ENCODE results near the gene FTSJ1. TPM values are rescaled to one million over a fixed set of nuclear protein-coding genes. Genes with fewer than 3 reads are reported as not detected.

Gene FTSJ1
- total RNA-seq, 1 experiment from 2014 or later: 53.9 TPM

DNA sequence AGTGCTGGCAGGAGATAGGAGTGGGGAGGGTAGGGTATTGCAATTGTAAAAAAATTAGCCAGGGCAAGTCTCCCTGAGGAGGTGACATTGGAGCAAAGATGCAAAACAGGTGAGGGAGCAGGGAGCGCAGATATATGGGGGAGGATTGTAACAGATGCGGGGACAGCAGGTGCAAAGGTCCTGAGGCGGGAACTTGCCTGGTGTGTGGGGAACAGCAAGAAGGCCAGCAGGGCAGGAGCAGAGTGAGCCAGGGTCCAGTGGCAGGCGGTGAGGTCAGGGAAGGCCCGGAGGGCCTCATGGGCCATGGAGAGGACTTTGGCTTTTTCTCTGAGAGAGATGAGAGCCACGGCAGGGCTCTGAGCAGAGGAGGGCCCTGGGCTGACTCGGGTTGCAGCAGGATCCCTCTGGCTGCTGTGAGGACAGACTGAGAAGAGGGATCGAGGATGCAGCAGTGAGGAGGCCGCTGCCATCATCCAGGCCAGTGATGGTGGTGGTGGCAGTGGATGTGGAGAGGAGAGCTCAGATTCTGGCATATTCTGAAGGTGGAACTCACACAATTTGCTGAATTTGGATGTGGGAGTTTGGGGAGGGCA, 39.0 kb downstream of the FTSJ1 start:
- H3K27ac Mint-ChIP-seq: no peak overlapping the region
- ChIA-PET CTCF (no interaction called here), POLR2A (no interaction called here)
- DNase-seq (ENCODE audit: low spot score): no peak
- H3K36me3 Mint-ChIP-seq: peaks cover 3% of the 10 kb centered on the region; the same call in 1 of the 2 replicates
- H3K27me3 Mint-ChIP-seq (ENCODE audit: low read depth): no peaks in the 10 kb centered on the region; the same call in 1 of the 2 replicates
- no peak for TF ChIP-seq ZNF121 (CRISPR knock-in tag; IDR thresholded peaks at IDR 0.05)
- no peak for TF ChIP-seq CBFB (CRISPR knock-in tag; IDR thresholded peaks at IDR 0.05; ENCODE audit: low read depth)
- TF ChIP-seq, protein P1, sequence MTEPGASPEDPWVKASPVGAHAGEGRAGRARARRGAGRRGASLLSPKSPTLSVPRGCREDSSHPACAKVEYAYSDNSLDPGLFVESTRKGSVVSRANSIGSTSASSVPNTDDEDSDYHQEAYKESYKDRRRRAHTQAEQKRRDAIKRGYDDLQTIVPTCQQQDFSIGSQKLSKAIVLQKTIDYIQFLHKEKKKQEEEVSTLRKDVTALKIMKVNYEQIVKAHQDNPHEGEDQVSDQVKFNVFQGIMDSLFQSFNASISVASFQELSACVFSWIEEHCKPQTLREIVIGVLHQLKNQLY (CRISPR knock-in tag; IDR thresholded peaks at IDR 0.05): no peak
- TF ChIP-seq SMAD4 (CRISPR knock-in tag; IDR thresholded peaks at IDR 0.05): no peak
- no peak for TF ChIP-seq HMGXB4 (CRISPR knock-in tag; IDR thresholded peaks at IDR 0.05)
- TF ChIP-seq, protein P2, sequence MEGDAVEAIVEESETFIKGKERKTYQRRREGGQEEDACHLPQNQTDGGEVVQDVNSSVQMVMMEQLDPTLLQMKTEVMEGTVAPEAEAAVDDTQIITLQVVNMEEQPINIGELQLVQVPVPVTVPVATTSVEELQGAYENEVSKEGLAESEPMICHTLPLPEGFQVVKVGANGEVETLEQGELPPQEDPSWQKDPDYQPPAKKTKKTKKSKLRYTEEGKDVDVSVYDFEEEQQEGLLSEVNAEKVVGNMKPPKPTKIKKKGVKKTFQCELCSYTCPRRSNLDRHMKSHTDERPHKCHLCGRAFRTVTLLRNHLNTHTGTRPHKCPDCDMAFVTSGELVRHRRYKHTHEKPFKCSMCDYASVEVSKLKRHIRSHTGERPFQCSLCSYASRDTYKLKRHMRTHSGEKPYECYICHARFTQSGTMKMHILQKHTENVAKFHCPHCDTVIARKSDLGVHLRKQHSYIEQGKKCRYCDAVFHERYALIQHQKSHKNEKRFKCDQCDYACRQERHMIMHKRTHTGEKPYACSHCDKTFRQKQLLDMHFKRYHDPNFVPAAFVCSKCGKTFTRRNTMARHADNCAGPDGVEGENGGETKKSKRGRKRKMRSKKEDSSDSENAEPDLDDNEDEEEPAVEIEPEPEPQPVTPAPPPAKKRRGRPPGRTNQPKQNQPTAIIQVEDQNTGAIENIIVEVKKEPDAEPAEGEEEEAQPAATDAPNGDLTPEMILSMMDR (IDR thresholded peaks at IDR 0.05): no peak
- TF ChIP-seq OVOL2 (CRISPR knock-in tag; IDR thresholded peaks at IDR 0.05; ENCODE audit: borderline replicate concordance): no peak
- no peak for TF ChIP-seq ZSCAN18 (CRISPR knock-in tag; IDR thresholded peaks at IDR 0.05)
- TF ChIP-seq SOX15 (CRISPR knock-in tag; IDR thresholded peaks at IDR 0.05): no peak
- ATAC-seq: no peak
- H3K4me1 Mint-ChIP-seq: no peaks in the 10 kb centered on the region; the same call in 1 of the 2 replicates
- H3K4me3 Mint-ChIP-seq: no peak overlapping the region
- H3K9me3 Mint-ChIP-seq: no peaks in the 10 kb centered on the region

DNA sequence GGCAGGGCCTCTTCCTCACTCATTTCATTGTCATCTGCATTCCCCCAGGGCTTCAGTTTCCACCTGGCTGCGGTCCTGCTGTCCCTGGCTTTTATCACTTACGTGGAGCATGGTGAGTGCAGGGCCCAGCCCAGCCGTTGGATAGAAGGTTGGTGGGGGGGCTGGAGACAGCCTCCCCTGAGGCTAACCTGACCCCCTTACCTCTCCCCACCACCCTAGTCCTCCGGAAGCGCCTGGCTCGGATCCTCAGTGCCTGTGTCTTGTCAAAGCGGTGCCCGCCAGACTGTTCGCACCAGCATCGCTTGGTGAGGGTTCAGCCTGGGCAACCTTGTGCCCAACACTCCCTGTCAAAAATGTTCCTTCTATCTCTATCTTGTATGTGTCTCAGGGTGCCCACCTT, 39.8 kb downstream of the FTSJ1 start:
- H3K9me3 Mint-ChIP-seq: no peaks in the 10 kb centered on the region
- no peak for ATAC-seq
- peaks cover 3% of the 10 kb centered on the region; the same call in 1 of the 2 replicates for H3K36me3 Mint-ChIP-seq
- CTCF ChIA-PET: no interaction called here
- POLR2A ChIA-PET: no interaction called here
- TF ChIP-seq NR3C1 (CRISPR knock-in tag; conservative IDR thresholded peaks at IDR 0.05; ENCODE audit: low read depth): no peak
- TF ChIP-seq E2F4 (CRISPR knock-in tag; IDR thresholded peaks at IDR 0.05; ENCODE audit: borderline replicate concordance, low read depth): no peak
- TF ChIP-seq CBFB (CRISPR knock-in tag; IDR thresholded peaks at IDR 0.05; ENCODE audit: low read depth): no peak
- TF ChIP-seq NFE2L1 (CRISPR knock-in tag; IDR thresholded peaks at IDR 0.05): no peak
- TF ChIP-seq ETV6 (CRISPR knock-in tag; IDR thresholded peaks at IDR 0.05): no peak
- H3K27me3 Mint-ChIP-seq (ENCODE audit: low read depth): no peaks in the 10 kb centered on the region
- H3K27ac Mint-ChIP-seq: no peak overlapping the region
- DNase-seq (ENCODE audit: low spot score): no peak
- peaks cover 3% of the 10 kb centered on the region for H3K4me1 Mint-ChIP-seq
- H3K4me3 Mint-ChIP-seq: no peak overlapping the region

DNA sequence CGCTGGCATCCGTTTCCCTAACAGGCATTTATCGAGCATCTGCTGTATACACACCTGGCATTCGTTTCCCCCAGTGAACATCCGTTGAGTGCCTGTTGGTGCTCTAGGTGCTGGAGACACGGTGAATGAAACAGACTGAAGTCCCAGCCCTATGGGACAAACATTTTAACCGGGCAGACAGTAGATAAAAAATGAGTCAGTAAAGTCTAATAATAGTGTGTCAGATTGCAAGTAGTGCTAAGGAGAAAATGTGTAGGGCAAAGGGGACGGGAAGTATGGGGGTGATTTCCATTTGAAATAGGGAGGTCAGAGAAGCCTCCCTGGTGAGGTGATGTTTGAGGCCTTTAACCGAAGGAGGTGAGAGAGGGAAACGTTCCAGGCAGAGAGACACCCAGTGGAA, 40.3 kb downstream of the FTSJ1 start:
- DNase-seq (ENCODE audit: low spot score) (no peak), ATAC-seq (no peak)
- H3K4me1 Mint-ChIP-seq: peaks cover 7% of the 10 kb centered on the region
- H3K9me3 Mint-ChIP-seq: no peaks in the 10 kb centered on the region
- H3K27ac Mint-ChIP-seq: no peak overlapping the region
- ChIA-PET POLR2A (no interaction called here), CTCF (no interaction called here)
- no peak overlapping the region for H3K4me3 Mint-ChIP-seq
- H3K27me3 Mint-ChIP-seq (ENCODE audit: low read depth): no peaks in the 10 kb centered on the region
- peaks cover 3% of the 10 kb centered on the region; the same call in 1 of the 2 replicates for H3K36me3 Mint-ChIP-seq
- TF ChIP-seq JAZF1 (CRISPR knock-in tag; IDR thresholded peaks at IDR 0.05): no peak
- no peak for TF ChIP-seq ZNF232 (CRISPR knock-in tag; IDR thresholded peaks at IDR 0.05)
- no peak for TF ChIP-seq USF2 (CRISPR knock-in tag; IDR thresholded peaks at IDR 0.05)
- no peak for TF ChIP-seq CBFB (CRISPR knock-in tag; IDR thresholded peaks at IDR 0.05; ENCODE audit: low read depth)
- no peak for TF ChIP-seq FOXJ3 (CRISPR knock-in tag; IDR thresholded peaks at IDR 0.05; ENCODE audit: borderline replicate concordance)
- TF ChIP-seq USF1 (CRISPR knock-in tag; IDR thresholded peaks at IDR 0.05): no peak
- no peak for TF ChIP-seq NFYB (CRISPR knock-in tag; conservative IDR thresholded peaks at IDR 0.05; ENCODE audit: low read depth)
- TF ChIP-seq TCF7 (CRISPR knock-in tag; IDR thresholded peaks at IDR 0.05; ENCODE audit: low read depth): no peak

Data from WTC11 (cell line).